A673 (cell line): Measurements from ENCODE around the gene USP25. TPM values are rescaled to one million over a fixed set of nuclear protein-coding genes. Genes with fewer than 3 reads are reported as not detected.

Source experiments
- BruUV-seq: library from RNA; stranded (reverse); fragments of 400-500 nt; replicated peaks from 2 replicates; lab custom pipeline; 2021; lab: Mats Ljungman, UMichigan
- CTCF ChIA-PET: fragments of 300-600 bp; sonication (Branson Sonifier 250); formaldehyde crosslinking; loops from one replicate; lab custom pipeline; 2022; ENCODE audit warnings: antibody characterized with exemption; lab: Charles Lee
- POLR2A ChIA-PET: fragments of 300-600 bp; sonication (Branson Sonifier 250); formaldehyde crosslinking; loops from one replicate; lab custom pipeline; 2022; ENCODE audit warnings: antibody characterized with exemption; ENCODE audit not compliant: low non-redundant PET; lab: Charles Lee
- DNase-seq: peaks from one replicate; pipeline ENCODE4 v3.0.0-alpha.2; 2015; ENCODE audit warnings: low spot score
- H3K27ac ChIP-seq: fragments of 200-600 bp; sonication (generic); 2 replicates; pipeline ENCODE4 v1.5.1; 2016; ENCODE audit warnings: mixed run types, low read depth, mild to moderate bottlenecking, mixed read lengths, antibody characterized with exemption, low read length; ENCODE audit not compliant: poor library complexity, severe bottlenecking
- H3K27me3 ChIP-seq: fragments of 200-600 bp; sonication (generic); replicated peaks from 2 replicates; pipeline ENCODE4 v1.6.1; 2017; ENCODE audit warnings: mixed run types, low read depth, mild to moderate bottlenecking, mixed read lengths, antibody characterized with exemption, low read length; ENCODE audit not compliant: insufficient read depth, poor library complexity
- H3K36me3 ChIP-seq: fragments of 200-600 bp; sonication (generic); 2 replicates; pipeline ENCODE4 v1.6.1; 2016; ENCODE audit warnings: mixed run types, mild to moderate bottlenecking, mixed read lengths, antibody characterized with exemption, low read length; ENCODE audit not compliant: insufficient read depth, poor library complexity, severe bottlenecking
- H3K4me1 ChIP-seq: fragments of 200-600 bp; sonication (generic); 2 replicates; pipeline ENCODE4 v1.6.1; 2017; ENCODE audit warnings: mixed run types, mild to moderate bottlenecking, mixed read lengths, antibody characterized with exemption, low read length; ENCODE audit not compliant: insufficient read depth, poor library complexity, severe bottlenecking
- H3K4me3 ChIP-seq: fragments of 200-600 bp; sonication (generic); 2 replicates; pipeline ENCODE4 v1.5.1; 2016; ENCODE audit warnings: low read depth, mixed run types, mild to moderate bottlenecking, mixed read lengths, low read length; ENCODE audit not compliant: poor library complexity, severe bottlenecking
- H3K9me3 ChIP-seq: fragments of 200-600 bp; sonication (generic); 2 replicates; pipeline ENCODE4 v1.6.1; 2016; ENCODE audit warnings: mixed run types, low read depth, mild to moderate bottlenecking, mixed read lengths, antibody characterized with exemption, low read length; ENCODE audit not compliant: poor library complexity, severe bottlenecking
- EZH2 ChIP-seq: fragments of 200-600 bp; sonication (generic); IDR thresholded peaks from 2 replicates; pipeline ENCODE4 v1.6.1; 2017; ENCODE audit warnings: borderline replicate concordance, low read depth, mild to moderate bottlenecking, mixed read lengths, antibody characterized with exemption, low read length; ENCODE audit not compliant: poor library complexity, severe bottlenecking
- intact Hi-C: fragments of 100-400 bp; cut with micrococcal nuclease; formaldehyde crosslinking; loops from one replicate; pipeline ENCODE4 v1.10.0; 2022; ENCODE audit not compliant: unreplicated experiment
- total RNA-seq: library from RNA; stranded (reverse); gene quantifications from 2 replicates; pipeline ENCODE4 v1.2.3, GENCODE V29; 2021
- TF ChIP-seq, protein P1 (sequence below): fragments of 300-800, 200-600 bp; sonication (generic); conservative IDR thresholded peaks from 2 replicates; pipeline ENCODE4 v1.5.1; 2017; ENCODE audit warnings: low read depth, mild to moderate bottlenecking, antibody characterized with exemption, low read length, moderate library complexity, mixed read lengths

USP25 gene
- total RNA-seq, 1 experiment from 2014 or later, result 27.5 TPM

DNA sequence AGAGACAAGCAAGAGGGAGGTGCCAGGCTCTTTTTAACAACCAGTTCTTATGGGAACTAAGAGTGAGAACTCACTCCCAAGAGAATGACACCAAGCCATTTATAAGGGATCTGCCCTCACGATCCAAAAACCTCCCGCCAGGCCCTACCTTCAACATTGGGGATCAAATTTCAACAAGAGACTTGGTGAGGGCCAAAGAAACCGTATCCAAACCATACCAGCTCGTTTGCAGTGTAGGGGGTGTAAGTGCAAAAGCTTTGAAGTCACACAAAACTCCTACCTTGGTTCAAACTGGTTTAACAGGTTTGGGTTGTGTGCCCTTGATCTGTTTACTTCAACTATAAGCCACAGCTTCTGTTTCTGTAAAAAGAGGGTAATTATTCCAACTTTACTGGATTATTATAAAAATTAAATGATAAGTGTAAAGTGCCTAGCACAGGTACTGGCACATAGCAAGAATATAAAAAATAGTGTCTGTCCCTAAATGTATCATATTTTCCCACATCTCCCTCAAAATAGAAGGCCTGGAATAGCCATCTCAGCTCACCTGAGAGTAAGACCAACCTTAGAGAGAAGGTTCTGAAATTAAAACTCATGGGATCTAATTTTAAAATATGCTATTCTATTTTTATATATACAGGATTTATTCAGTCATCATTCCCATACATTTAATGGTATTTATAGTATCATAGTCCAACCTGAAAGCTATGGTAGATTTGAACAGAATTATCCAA, 7.0 kb upstream of the USP25 start:
- CTCF ChIA-PET, result no interaction called here
- POLR2A ChIA-PET, result no interaction called here
- Histone ChIP-seq H3K4me3 (no peak overlapping the region), H3K27ac (no peak overlapping the region), H3K27me3 (no peaks in the 10 kb centered on the region), H3K4me1 (no peaks in the 10 kb centered on the region), H3K36me3 (no peaks in the 10 kb centered on the region), H3K9me3 (no peaks in the 10 kb centered on the region)
- intact Hi-C loops, result no loop called here
- BruUV-seq, result no TSS peak
- TF ChIP-seq EZH2, result no peak
- TF ChIP-seq, protein P1, sequence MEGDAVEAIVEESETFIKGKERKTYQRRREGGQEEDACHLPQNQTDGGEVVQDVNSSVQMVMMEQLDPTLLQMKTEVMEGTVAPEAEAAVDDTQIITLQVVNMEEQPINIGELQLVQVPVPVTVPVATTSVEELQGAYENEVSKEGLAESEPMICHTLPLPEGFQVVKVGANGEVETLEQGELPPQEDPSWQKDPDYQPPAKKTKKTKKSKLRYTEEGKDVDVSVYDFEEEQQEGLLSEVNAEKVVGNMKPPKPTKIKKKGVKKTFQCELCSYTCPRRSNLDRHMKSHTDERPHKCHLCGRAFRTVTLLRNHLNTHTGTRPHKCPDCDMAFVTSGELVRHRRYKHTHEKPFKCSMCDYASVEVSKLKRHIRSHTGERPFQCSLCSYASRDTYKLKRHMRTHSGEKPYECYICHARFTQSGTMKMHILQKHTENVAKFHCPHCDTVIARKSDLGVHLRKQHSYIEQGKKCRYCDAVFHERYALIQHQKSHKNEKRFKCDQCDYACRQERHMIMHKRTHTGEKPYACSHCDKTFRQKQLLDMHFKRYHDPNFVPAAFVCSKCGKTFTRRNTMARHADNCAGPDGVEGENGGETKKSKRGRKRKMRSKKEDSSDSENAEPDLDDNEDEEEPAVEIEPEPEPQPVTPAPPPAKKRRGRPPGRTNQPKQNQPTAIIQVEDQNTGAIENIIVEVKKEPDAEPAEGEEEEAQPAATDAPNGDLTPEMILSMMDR, result no peak
- no peak for DNase-seq

- no peak overlapping the region for H3K4me3 ChIP-seq
- no peak overlapping the region for H3K27ac ChIP-seq
- POLR2A ChIA-PET, result no interaction called here
- no peak for DNase-seq
- H3K4me1 ChIP-seq, result peaks cover 7% of the 10 kb centered on the region
- intact Hi-C loops, result no loop called here
- H3K27me3 ChIP-seq, result no peaks in the 10 kb centered on the region
- TF ChIP-seq EZH2, result no peak
- BruUV-seq, result no TSS peak
- H3K9me3 ChIP-seq, result no peaks in the 10 kb centered on the region
- no peaks in the 10 kb centered on the region for H3K36me3 ChIP-seq
- CTCF ChIA-PET, result no interaction called here
These were observed 3.8 kb upstream of the USP25 start for GRCh38 chr21:15725949-15726348.

GRCh38 chr21:15728046-15728445, 1.7 kb upstream of the USP25 start:
- CTCF ChIA-PET, result no interaction called here

More at GRCh38 chr21:15728046-15728445, 1.7 kb upstream of the USP25 start:
- Histone ChIP-seq H3K27me3 (no peaks in the 10 kb centered on the region), H3K4me3 (no peak overlapping the region), H3K27ac (no peak overlapping the region), H3K36me3 (no peaks in the 10 kb centered on the region), H3K4me1 (peaks cover 10% of the 10 kb centered on the region), H3K9me3 (no peaks in the 10 kb centered on the region)
- no TSS peak for BruUV-seq
- TF ChIP-seq, protein P1, result no peak
- POLR2A ChIA-PET, result interaction anchor here (0.7 kb wide), 1 partner anchor 186 kb away, joined by 3 read pairs; no protein-coding TSS in a partner anchor
- no peak for DNase-seq
- intact Hi-C loops, result no loop called here
